Tibial nerve (tissue), 4 donors: ENCODE data around the gene PEMT. TPM values are rescaled to one million over a fixed set of nuclear protein-coding genes. Genes with fewer than 3 reads are reported as not detected.

ENCODE experiments used
- DNase-seq, 2 donors: peaks; one replicate each; pipeline ENCODE4 v3.0.0-alpha.2; 2019; ENCODE audit warnings: low spot score in 2 of 2
- H3K27ac ChIP-seq, 4 donors: fragments of 200-600 bp; sonication (generic) in 3 of 4; one replicate each; pipeline ENCODE4 v1.5.1; 2017 to 2019; ENCODE audit warnings: mild to moderate bottlenecking in 1 of 4
- H3K27me3 ChIP-seq, 2 donors: fragments of 200-600 bp; sonication (generic) in 1 of 2; one replicate each; pipeline versions ENCODE4 v1.5.1 to v1.6.0; 2017 to 2019
- H3K36me3 ChIP-seq, 3 donors: fragments of 200-600 bp; sonication (generic); one replicate each; pipeline ENCODE4 v1.5.1; 2018 to 2019
- H3K4me1 ChIP-seq, 4 donors: fragments of 200-600 bp; sonication (generic) in 3 of 4; one replicate each; pipeline ENCODE4 v1.5.1; 2017 to 2019
- H3K4me3 ChIP-seq, 4 donors: fragments of 200-600 bp; sonication (generic) in 3 of 4; one replicate each; pipeline ENCODE4 v1.5.1; 2017 to 2019; ENCODE audit warnings: mild to moderate bottlenecking in 1 of 4, moderate library complexity in 1 of 4
- H3K9me3 ChIP-seq, 4 donors: fragments of 200-600 bp; sonication (generic) in 3 of 4; one replicate each; pipeline ENCODE4 v1.5.1; 2017 to 2019
- CTCF ChIP-seq, 5 experiments: fragments of 200-600 bp in 3 of 5; fragments of 450-650 bp in 2 of 5; sonication (generic) in 3 of 5; IDR thresholded peaks; one replicate each; pipeline ENCODE4 v1.5.1; 2016 to 2019; ENCODE audit warnings: antibody characterized with exemption in 5 of 5, mild to moderate bottlenecking in 3 of 5, moderate library complexity in 2 of 5
- EP300 ChIP-seq, 2 donors: sonication (generic); formaldehyde crosslinking; IDR thresholded peaks; one replicate each; pipeline ENCODE4 v1.6.1; 2017; ENCODE audit warnings: antibody characterized with exemption in 2 of 2, mild to moderate bottlenecking in 1 of 2
- POLR2A ChIP-seq, 2 donors: fragments of 450-650 bp; IDR thresholded peaks; one replicate each; pipeline ENCODE4 v1.6.1; 2017; ENCODE audit warnings: antibody characterized with exemption in 2 of 2, mild to moderate bottlenecking in 2 of 2, moderate library complexity in 2 of 2
- WGBS, 2 donors: methylation state at CpG; one replicate each; pipeline ENCODE4 v1.1.5; 2018; 5-methylcytosine and 5-hydroxymethylcytosine counted together
- total RNA-seq, 4 donors: library from RNA; depleted of rRNA; stranded (reverse); fragments of >200 nt; gene quantifications; one replicate each; pipeline ENCODE4 v1.1.0, GENCODE V29; 2016

The PEMT gene
- total RNA-seq, 4 donors from 2014 or later = 29.5 to 80.8 (median 58.8) TPM

- Histone ChIP-seq H3K27me3 (no peaks in the 10 kb centered on the region), H3K4me1 (peaks cover 0 to 23% (median 0%) of the 10 kb centered on the region in 4 donors), H3K27ac (no peak overlapping the region), H3K4me3 (no peak overlapping the region), H3K9me3 (no peaks in the 10 kb centered on the region), H3K36me3 (peaks cover 0 to 29% (median 0%) of the 10 kb centered on the region in 3 donors)
- 83 to 86% methylated on average over 5 to 10 of the region's 10 CpGs for WGBS, 2 donors
- DNase-seq = no peak
- TF ChIP-seq CTCF (IDR thresholded peaks at IDR 0.05) = no peak
- no peak for TF ChIP-seq POLR2A (IDR thresholded peaks at IDR 0.05)
- no peak for TF ChIP-seq EP300 (IDR thresholded peaks at IDR 0.05)
Measured at GRCh38 chr17:17519886-17520285, 71.6 kb downstream of the PEMT start.

GRCh38 chr17:17518951-17519350, 72.6 kb downstream of the PEMT start:
- DNase-seq = no peak
- TF ChIP-seq CTCF (IDR thresholded peaks at IDR 0.05) (no peak), POLR2A (IDR thresholded peaks at IDR 0.05) (no peak), EP300 (IDR thresholded peaks at IDR 0.05) (no peak)
- WGBS, 2 donors = 86 to 90% methylated on average over 5 of the region's 5 CpGs

GRCh38 chr17:17518014-17518413, 73.5 kb downstream of the PEMT start:
- H3K9me3 ChIP-seq = no peaks in the 10 kb centered on the region
- no peak for DNase-seq
- peaks cover 0 to 28% (median 0%) of the 10 kb centered on the region in 4 donors for H3K4me1 ChIP-seq
- H3K27ac ChIP-seq = no peak overlapping the region
- 79 to 86% methylated on average over 8 to 15 of the region's 15 CpGs for WGBS, 2 donors
- H3K4me3 ChIP-seq = no peak overlapping the region
- TF ChIP-seq POLR2A (IDR thresholded peaks at IDR 0.05) (no peak), CTCF (IDR thresholded peaks at IDR 0.05) (no peak), EP300 (IDR thresholded peaks at IDR 0.05) (no peak)
- peaks cover 0 to 29% (median 0%) of the 10 kb centered on the region in 3 donors for H3K36me3 ChIP-seq
- no peaks in the 10 kb centered on the region for H3K27me3 ChIP-seq

More at GRCh38 chr17:17518951-17519350, 72.6 kb downstream of the PEMT start:
- H3K27me3 ChIP-seq = no peaks in the 10 kb centered on the region
- no peak overlapping the region for H3K27ac ChIP-seq
- peaks cover 0 to 29% (median 0%) of the 10 kb centered on the region in 3 donors for H3K36me3 ChIP-seq
- no peak overlapping the region for H3K4me3 ChIP-seq
- no peaks in the 10 kb centered on the region for H3K9me3 ChIP-seq
- H3K4me1 ChIP-seq = peaks cover 0 to 28% (median 0%) of the 10 kb centered on the region in 4 donors

GRCh38 chr17:17516941-17517720, 74.4 kb downstream of the PEMT start:
- peaks cover 0 to 27% (median 0%) of the 10 kb centered on the region in 3 donors for H3K36me3 ChIP-seq
- TF ChIP-seq EP300 (IDR thresholded peaks at IDR 0.05) (no peak), CTCF (IDR thresholded peaks at IDR 0.05) (no peak), POLR2A (IDR thresholded peaks at IDR 0.05) (no peak)
- H3K4me1 ChIP-seq = peaks cover 0 to 32% (median 0%) of the 10 kb centered on the region in 4 donors
- WGBS, 2 donors = 88 to 94% methylated on average over 14 of the region's 14 CpGs
- no peaks in the 10 kb centered on the region for H3K9me3 ChIP-seq
- H3K27me3 ChIP-seq = no peaks in the 10 kb centered on the region
- peak overlapping the region in 2 of 4 donors; percentile 72 to 90 for H3K27ac ChIP-seq
- no peak for DNase-seq
- H3K4me3 ChIP-seq = no peak overlapping the region
